ENCODE data around the gene HOXD9. TPM values are rescaled to one million over a fixed set of nuclear protein-coding genes. Genes with fewer than 3 reads are reported as not detected.

HOXD9 gene
- total RNA-seq, 1 donor from 2014 or later: not detected

DNA sequence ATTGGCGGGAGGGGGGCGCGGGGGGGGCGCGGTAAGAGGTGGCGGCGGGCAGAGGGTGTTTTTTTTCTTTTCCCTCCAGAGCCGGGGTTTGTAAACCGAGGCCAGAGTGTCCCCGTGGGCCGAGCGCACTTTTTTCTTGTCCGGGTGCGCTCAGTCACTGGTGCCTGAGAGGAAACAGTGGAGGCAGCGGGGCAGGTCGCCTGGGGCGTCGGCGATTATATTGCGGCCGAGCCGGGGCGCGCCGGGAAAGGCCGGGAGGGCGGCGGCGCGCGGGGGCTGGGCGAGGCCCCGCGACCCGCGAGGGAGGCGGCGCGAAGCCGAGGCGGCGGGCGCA lies 7.3 kb downstream of the HOXD9 start:
- Histone ChIP-seq H3K27me3 (ENCODE audit: control insufficient read depth, insufficient read depth, low read length) (peaks cover 69% of the 10 kb centered on the region), H3K36me3 (ENCODE audit: control insufficient read depth, insufficient read depth, low read length) (no peaks in the 10 kb centered on the region), H3K4me3 (ENCODE audit: low read depth, low read length) (no peak overlapping the region)
- FAIRE-seq: no peak
- TF ChIP-seq CTCF (IDR thresholded peaks at IDR 0.05; ENCODE audit: insufficient read depth, low read length, severe bottlenecking): no peak
- DNase-seq (ENCODE audit: low read depth): no peak

DNA sequence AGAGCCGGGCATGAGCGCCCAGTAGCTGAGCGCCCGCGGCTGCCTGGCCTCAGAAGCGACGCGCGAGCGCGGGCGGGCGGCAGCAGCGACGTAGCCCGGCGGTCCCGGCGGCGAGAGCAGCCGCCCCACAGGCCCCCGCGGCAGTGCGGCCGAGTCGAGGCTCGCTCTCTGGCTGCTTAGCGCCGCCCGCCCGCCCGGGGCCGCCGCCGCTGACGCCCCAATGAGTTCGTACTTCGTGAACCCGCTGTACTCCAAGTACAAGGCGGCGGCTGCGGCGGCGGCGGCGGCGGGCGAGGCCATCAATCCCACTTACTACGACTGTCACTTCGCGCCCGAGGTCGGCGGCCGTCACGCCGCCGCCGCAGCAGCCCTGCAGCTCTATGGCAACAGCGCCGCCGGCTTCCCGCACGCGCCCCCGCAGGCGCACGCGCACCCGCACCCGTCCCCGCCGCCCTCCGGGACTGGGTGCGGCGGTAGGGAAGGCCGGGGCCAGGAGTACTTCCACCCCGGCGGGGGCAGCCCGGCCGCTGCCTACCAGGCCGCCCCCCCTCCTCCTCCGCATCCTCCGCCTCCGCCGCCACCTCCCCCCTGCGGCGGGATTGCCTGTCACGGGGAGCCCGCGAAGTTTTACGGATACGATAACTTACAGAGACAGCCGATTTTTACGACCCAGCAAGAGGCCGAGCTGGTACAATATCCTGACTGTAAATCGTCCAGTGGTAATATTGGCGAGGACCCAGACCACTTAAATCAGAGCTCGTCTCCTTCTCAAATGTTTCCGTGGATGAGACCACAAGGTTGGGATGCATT lies 7.8 kb downstream of the HOXD9 start:
- Histone ChIP-seq H3K36me3 (ENCODE audit: control insufficient read depth, insufficient read depth, low read length) (no peaks in the 10 kb centered on the region), H3K4me3 (ENCODE audit: low read depth, low read length) (no peak overlapping the region), H3K27me3 (ENCODE audit: control insufficient read depth, insufficient read depth, low read length) (peaks cover 63% of the 10 kb centered on the region)
- TF ChIP-seq CTCF (IDR thresholded peaks at IDR 0.05; ENCODE audit: insufficient read depth, low read length, severe bottlenecking): no peak
- FAIRE-seq (no peak), DNase-seq (ENCODE audit: low read depth) (no peak)

DNA sequence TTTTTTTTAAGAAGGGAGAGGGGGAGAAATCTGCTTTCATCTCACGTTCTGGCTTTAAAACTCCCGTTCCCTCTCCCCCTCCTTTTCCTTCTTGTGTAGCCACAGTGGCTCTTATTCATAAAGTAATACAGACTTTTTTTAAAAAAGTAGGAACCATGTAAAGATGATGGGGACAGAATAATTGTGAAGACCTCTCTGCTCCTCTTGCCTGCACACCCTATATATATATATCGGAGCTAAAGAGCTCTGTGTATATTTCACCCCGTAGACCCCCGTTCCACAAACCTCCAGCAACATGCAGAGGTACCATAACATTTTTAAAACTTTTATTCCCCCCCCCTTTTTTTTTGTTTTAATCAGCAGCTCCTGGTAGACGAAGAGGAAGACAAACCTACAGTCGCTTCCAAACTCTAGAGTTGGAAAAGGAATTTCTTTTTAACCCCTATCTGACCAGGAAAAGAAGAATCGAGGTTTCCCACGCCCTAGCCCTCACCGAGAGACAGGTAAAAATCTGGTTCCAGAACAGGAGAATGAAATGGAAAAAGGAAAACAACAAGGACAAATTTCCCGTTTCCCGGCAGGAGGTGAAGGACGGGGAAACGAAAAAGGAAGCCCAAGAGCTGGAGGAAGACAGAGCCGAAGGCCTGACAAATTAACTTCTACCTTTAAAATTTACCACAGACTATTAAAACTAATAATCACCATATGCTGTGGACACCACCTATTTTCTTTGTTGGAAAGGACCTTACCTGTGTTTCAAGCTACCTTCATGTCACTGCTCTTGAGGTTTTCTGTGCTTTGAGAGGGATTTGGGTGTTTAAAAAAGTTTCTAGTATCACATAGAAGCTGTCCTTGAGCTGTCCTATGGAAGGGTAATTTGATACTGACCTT lies 8.7 kb downstream of the HOXD9 start:
- Histone ChIP-seq H3K27me3 (ENCODE audit: control insufficient read depth, insufficient read depth, low read length) (peaks cover 65% of the 10 kb centered on the region), H3K4me3 (ENCODE audit: low read depth, low read length) (no peak overlapping the region), H3K36me3 (ENCODE audit: control insufficient read depth, insufficient read depth, low read length) (no peaks in the 10 kb centered on the region)
- FAIRE-seq (no peak), DNase-seq (ENCODE audit: low read depth) (no peak)
- TF ChIP-seq CTCF (IDR thresholded peaks at IDR 0.05; ENCODE audit: insufficient read depth, low read length, severe bottlenecking): no peak

DNA sequence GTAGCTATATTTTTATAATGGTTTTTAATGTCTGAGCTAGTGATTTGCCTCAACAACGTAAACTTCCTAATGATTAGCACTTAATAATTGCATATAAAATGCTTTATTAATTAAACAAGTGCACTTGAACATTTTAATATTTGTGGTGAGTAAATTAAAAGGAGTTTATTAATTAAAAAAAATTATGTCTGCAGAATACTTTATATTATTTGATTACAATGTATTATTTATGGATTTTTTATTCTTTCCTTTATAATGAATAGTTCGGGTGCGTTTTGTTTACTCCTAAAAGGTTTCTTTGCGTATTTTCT lies 9.3 kb downstream of the HOXD9 start:
- TF ChIP-seq CTCF (IDR thresholded peaks at IDR 0.05; ENCODE audit: insufficient read depth, low read length, severe bottlenecking): no peak
- Histone ChIP-seq H3K4me3 (ENCODE audit: low read depth, low read length) (no peak overlapping the region), H3K27me3 (ENCODE audit: control insufficient read depth, insufficient read depth, low read length) (peaks cover 66% of the 10 kb centered on the region), H3K36me3 (ENCODE audit: control insufficient read depth, insufficient read depth, low read length) (no peaks in the 10 kb centered on the region)
- FAIRE-seq: no peak
- no peak for DNase-seq (ENCODE audit: low read depth)

- Histone ChIP-seq H3K27me3 (ENCODE audit: control insufficient read depth, insufficient read depth, low read length) (peaks cover 70% of the 10 kb centered on the region), H3K4me3 (ENCODE audit: low read depth, low read length) (no peak overlapping the region), H3K36me3 (ENCODE audit: control insufficient read depth, insufficient read depth, low read length) (no peaks in the 10 kb centered on the region)
- no peak for TF ChIP-seq CTCF (IDR thresholded peaks at IDR 0.05; ENCODE audit: insufficient read depth, low read length, severe bottlenecking)
- DNase-seq (ENCODE audit: low read depth) (no peak), FAIRE-seq (no peak)
These were observed 10.0 kb downstream of the HOXD9 start for GRCh38 chr2:176132205-176133171.
